ENCODE measurements around the gene EDN2.

Gene EDN2

GRCh38 chr1:41514381-41514780 is 29.9 kb upstream of the EDN2 start:
- ATAC-seq: no peak
- no peak for TF ChIP-seq CSRNP3 (CRISPR knock-in tag; IDR thresholded peaks at IDR 0.05)
- no peak for TF ChIP-seq ZC3H10 (CRISPR knock-in tag; IDR thresholded peaks at IDR 0.05)
- TF ChIP-seq PPARA (CRISPR knock-in tag; IDR thresholded peaks at IDR 0.05; ENCODE audit: borderline replicate concordance): no peak
- no peak for TF ChIP-seq ZNF565 (CRISPR knock-in tag; conservative IDR thresholded peaks at IDR 0.05; ENCODE audit: low read depth)
- TF ChIP-seq ZNF8 (CRISPR knock-in tag; IDR thresholded peaks at IDR 0.05): no peak
- TF ChIP-seq OSR1 (CRISPR knock-in tag; IDR thresholded peaks at IDR 0.05): no peak
- no peak for TF ChIP-seq ISL1 (CRISPR knock-in tag; IDR thresholded peaks at IDR 0.05)
- TF ChIP-seq POU6F1 (CRISPR knock-in tag; IDR thresholded peaks at IDR 0.05; ENCODE audit: borderline replicate concordance, low read depth): no peak
- TF ChIP-seq ESRRG (CRISPR knock-in tag; IDR thresholded peaks at IDR 0.05): no peak
- TF ChIP-seq TSHZ2 (CRISPR knock-in tag; IDR thresholded peaks at IDR 0.05): no peak
- TF ChIP-seq SNAI2 (CRISPR knock-in tag; IDR thresholded peaks at IDR 0.05): no peak
- no peak for TF ChIP-seq PATZ1 (CRISPR knock-in tag; IDR thresholded peaks at IDR 0.05; ENCODE audit: borderline replicate concordance)
- no peak for TF ChIP-seq ZFP3 (CRISPR knock-in tag; IDR thresholded peaks at IDR 0.05)
- TF ChIP-seq ARNTL (CRISPR knock-in tag; IDR thresholded peaks at IDR 0.05; ENCODE audit: borderline replicate concordance, low read depth): no peak
- TF ChIP-seq RARB (CRISPR knock-in tag; IDR thresholded peaks at IDR 0.05): no peak
- TF ChIP-seq ZNF70 (CRISPR knock-in tag; IDR thresholded peaks at IDR 0.05): no peak
- no peak for TF ChIP-seq GLIS3 (CRISPR knock-in tag; IDR thresholded peaks at IDR 0.05)

GRCh38 chr1:41513383-41513735 is 28.9 kb upstream of the EDN2 start:
- ATAC-seq: no peak
- TF ChIP-seq ISL1 (CRISPR knock-in tag; IDR thresholded peaks at IDR 0.05) (no peak), GLIS3 (CRISPR knock-in tag; IDR thresholded peaks at IDR 0.05) (no peak), PPARA (CRISPR knock-in tag; IDR thresholded peaks at IDR 0.05; ENCODE audit: borderline replicate concordance) (no peak), OSR1 (CRISPR knock-in tag; IDR thresholded peaks at IDR 0.05) (no peak), POU6F1 (CRISPR knock-in tag; IDR thresholded peaks at IDR 0.05; ENCODE audit: borderline replicate concordance, low read depth) (no peak)

- no peak for ATAC-seq
- TF ChIP-seq TOX (CRISPR knock-in tag; IDR thresholded peaks at IDR 0.05; ENCODE audit: borderline replicate concordance) (no peak), RARB (CRISPR knock-in tag; IDR thresholded peaks at IDR 0.05) (no peak), CREB5 (CRISPR knock-in tag; IDR thresholded peaks at IDR 0.05; ENCODE audit: low read depth) (no peak), OSR1 (CRISPR knock-in tag; IDR thresholded peaks at IDR 0.05) (no peak), ZNF565 (CRISPR knock-in tag; conservative IDR thresholded peaks at IDR 0.05; ENCODE audit: low read depth) (no peak), CSDC2 (CRISPR knock-in tag; IDR thresholded peaks at IDR 0.05) (no peak), ESRRG (CRISPR knock-in tag; IDR thresholded peaks at IDR 0.05) (no peak), ZC3H10 (CRISPR knock-in tag; IDR thresholded peaks at IDR 0.05) (no peak), ISL1 (CRISPR knock-in tag; IDR thresholded peaks at IDR 0.05) (no peak), ZNF70 (CRISPR knock-in tag; IDR thresholded peaks at IDR 0.05) (no peak), ARNTL (CRISPR knock-in tag; IDR thresholded peaks at IDR 0.05; ENCODE audit: borderline replicate concordance, low read depth) (no peak)
Measured at GRCh38 chr1:41512701-41513382, 28.4 kb upstream of the EDN2 start.

Data from SK-N-SH treated with all-trans-retinoic acid at 6 μM for 48 hours (cell line).